ENCODE measurements around the gene C10orf67. TPM values are rescaled to one million over a fixed set of nuclear protein-coding genes. Genes with fewer than 3 reads are reported as not detected.

The C10orf67 gene
- total and polyA plus RNA-seq, 3 experiments from 2014 or later = 0.26 TPM; not detected in 2

DNA sequence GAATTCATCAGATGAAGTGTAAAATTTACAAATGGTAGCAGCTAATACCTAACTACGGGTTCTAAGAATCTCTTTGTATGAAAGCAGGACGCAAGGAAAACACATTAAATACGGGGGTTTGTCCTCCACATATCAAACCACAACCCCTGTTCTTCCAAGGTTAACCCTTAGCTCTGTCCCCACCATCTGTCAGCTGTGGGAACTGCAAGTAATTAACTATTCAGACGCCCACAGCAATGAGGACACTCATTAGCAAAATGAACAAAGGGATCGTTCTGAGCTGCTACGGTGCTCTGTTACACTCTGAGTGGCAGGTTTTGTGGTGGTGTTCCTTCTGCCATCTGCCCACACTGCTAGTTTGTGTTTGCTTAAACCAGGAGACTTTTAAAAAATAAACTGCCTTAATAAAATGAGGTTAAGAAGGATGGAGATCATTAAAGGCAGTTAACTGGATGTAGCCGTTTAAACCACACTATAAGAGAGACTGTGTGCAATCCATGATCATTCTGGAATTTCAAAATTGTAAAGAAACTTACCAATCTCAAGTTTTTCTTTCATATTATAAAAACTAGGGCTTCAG, 51.4 kb downstream of the C10orf67 start:
- ChIA-PET POLR2A (no interaction called here), CTCF (no interaction called here)
- Histone ChIP-seq H3K4me1 (ENCODE audit: insufficient read depth, low read length) (no peaks in the 10 kb centered on the region), H3K4me3 (ENCODE audit: low read length) (no peak overlapping the region), H3K9me3 (ENCODE audit: low read length) (no peaks in the 10 kb centered on the region), H3K36me3 (ENCODE audit: insufficient read depth, low read length) (no peaks in the 10 kb centered on the region), H3K27ac (ENCODE audit: low read depth, low read length) (no peak overlapping the region), H3K27me3 (ENCODE audit: insufficient read depth, low read length, poor library complexity, severe bottlenecking) (no peaks in the 10 kb centered on the region)
- peak in 1 of 5 donors; percentile 9 for DNase-seq
- H3K4me1 Mint-ChIP-seq = no peaks in the 10 kb centered on the region
- no peaks in the 10 kb centered on the region for H3K9me3 Mint-ChIP-seq
- H3K36me3 Mint-ChIP-seq = no peaks in the 10 kb centered on the region
- no peak overlapping the region for H3K27ac Mint-ChIP-seq
- no peak overlapping the region for H3K4me3 Mint-ChIP-seq
- H3K27me3 Mint-ChIP-seq = peaks cover 22 to 29% of the 10 kb centered on the region in 2 donors

DNA sequence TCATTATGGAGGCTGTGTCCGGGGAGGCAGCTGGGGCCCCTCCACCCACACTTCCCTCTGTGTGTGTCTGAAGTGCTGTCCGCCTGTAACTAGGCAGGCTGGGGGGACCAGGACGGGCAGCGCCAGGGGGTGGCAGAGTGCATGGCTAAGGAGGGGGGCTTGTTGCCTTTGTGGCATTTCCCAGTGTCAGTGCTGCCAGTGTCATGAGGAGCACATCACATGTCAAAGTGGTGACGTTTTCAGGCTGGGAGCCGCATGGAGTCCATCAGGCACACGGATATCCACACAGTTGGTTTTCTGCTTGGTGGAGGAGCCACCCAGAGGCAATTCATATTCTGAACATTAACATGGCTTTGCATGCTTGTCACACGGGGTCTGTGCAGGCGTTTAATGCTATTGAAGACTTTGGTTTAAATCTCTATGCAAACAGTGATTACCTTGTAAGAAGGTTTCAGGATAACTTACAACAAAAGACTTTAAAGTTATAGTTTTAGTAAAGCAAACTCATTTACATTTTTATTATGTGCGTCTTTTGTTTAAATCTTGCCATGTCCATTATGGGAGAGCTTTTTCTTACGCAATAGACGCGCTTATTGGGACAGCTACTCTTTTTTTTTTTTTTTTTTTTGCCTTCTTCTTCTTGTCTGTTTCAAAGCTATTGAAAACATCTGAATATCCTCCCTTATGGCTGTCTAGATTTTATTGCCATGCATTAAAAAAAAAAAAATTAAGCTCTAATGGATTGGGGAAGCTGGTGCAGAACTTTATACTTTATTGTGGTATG, 52.9 kb downstream of the C10orf67 start:
- CTCF ChIA-PET = interaction anchor here (1.2 kb wide), 1 partner anchor 23 kb away, joined by 4 read pairs; no protein-coding TSS in a partner anchor
- no peaks in the 10 kb centered on the region for H3K27me3 ChIP-seq (ENCODE audit: insufficient read depth, low read length, poor library complexity, severe bottlenecking)
- H3K27ac ChIP-seq (ENCODE audit: low read depth, low read length) = no peak overlapping the region
- H3K27ac Mint-ChIP-seq = peak overlapping the region in 1 of 8 donors; percentile 92
- H3K27me3 Mint-ChIP-seq = peaks cover 25 to 29% of the 10 kb centered on the region in 2 donors
- H3K36me3 ChIP-seq (ENCODE audit: insufficient read depth, low read length) = no peaks in the 10 kb centered on the region
- H3K9me3 ChIP-seq (ENCODE audit: low read length) = no peaks in the 10 kb centered on the region
- POLR2A ChIA-PET = no interaction called here
- H3K4me1 Mint-ChIP-seq = no peaks in the 10 kb centered on the region
- H3K4me3 Mint-ChIP-seq = no peak overlapping the region
- no peak for DNase-seq
- H3K4me3 ChIP-seq (ENCODE audit: low read length) = no peak overlapping the region
- no peaks in the 10 kb centered on the region for H3K36me3 Mint-ChIP-seq
- H3K4me1 ChIP-seq (ENCODE audit: insufficient read depth, low read length) = no peaks in the 10 kb centered on the region
- H3K9me3 Mint-ChIP-seq = no peaks in the 10 kb centered on the region

DNA sequence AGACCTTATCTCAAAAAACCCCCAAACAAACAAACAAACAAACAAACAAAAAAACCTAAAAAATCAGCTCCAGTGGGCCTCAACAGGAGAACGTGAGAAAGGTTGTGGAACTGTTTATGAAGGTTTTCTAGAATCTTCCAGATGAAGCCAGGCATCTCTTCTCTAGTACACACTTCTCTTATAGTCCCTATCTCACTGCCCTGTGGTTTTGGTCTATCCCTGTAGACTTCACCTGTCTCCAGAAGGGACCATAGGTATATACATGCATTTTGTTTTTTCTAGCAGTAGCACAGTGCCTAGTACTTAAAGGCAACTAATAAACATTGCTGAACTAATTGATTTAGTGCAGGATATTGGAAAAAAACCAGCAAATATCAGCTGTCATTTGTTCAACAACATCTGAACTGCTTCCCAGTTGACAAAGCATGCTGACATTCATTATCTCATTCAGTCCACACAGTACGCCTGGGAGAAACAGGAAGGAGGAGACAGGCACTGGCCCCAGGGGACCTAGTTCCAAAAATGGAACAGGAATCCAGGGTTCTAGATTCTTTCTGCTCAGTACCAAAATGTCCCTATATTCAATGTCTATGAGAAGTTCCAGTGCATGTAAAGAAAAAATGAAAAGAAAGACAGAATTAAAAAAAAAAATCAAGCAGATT, 59.8 kb downstream of the C10orf67 start:
- no peaks in the 10 kb centered on the region for H3K27me3 ChIP-seq (ENCODE audit: insufficient read depth, low read length, poor library complexity, severe bottlenecking)
- H3K4me3 Mint-ChIP-seq = no peak overlapping the region
- H3K36me3 ChIP-seq (ENCODE audit: insufficient read depth, low read length) = no peaks in the 10 kb centered on the region
- H3K4me1 ChIP-seq (ENCODE audit: insufficient read depth, low read length) = no peaks in the 10 kb centered on the region
- no peak for DNase-seq
- no peaks in the 10 kb centered on the region for H3K36me3 Mint-ChIP-seq
- H3K27ac ChIP-seq (ENCODE audit: low read depth, low read length) = no peak overlapping the region
- no peak overlapping the region for H3K27ac Mint-ChIP-seq
- no peaks in the 10 kb centered on the region for H3K4me1 Mint-ChIP-seq
- CTCF ChIA-PET = no interaction called here
- no peaks in the 10 kb centered on the region for H3K9me3 Mint-ChIP-seq
- no peaks in the 10 kb centered on the region for H3K9me3 ChIP-seq (ENCODE audit: low read length)
- H3K27me3 Mint-ChIP-seq = peaks cover 11 to 22% of the 10 kb centered on the region in 2 donors
- POLR2A ChIA-PET = no interaction called here
- H3K4me3 ChIP-seq (ENCODE audit: low read length) = no peak overlapping the region

DNA sequence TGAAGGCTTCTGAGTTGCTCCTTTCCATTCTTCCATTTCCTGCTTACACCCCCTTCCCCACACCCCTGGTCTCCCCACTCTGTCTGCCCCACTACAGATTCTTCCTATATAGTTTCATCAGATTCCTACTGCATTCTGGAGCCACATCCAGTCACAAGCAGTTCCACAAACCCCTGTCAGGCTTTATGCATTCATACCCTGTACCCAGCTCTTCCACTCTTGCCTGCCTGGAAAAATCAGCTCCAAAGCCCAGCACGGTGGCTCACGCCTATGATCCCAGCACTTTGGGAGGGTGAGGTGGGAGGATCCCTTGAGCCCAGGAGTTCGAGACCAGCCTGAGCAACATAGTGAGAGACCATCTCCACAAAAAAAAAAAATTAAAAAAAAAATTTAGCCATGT, 60.4 kb downstream of the C10orf67 start:
- Mint-ChIP-seq H3K4me3 (no peak overlapping the region), H3K27ac (no peak overlapping the region), H3K9me3 (no peaks in the 10 kb centered on the region), H3K27me3 (peaks cover 10 to 26% of the 10 kb centered on the region in 2 donors), H3K4me1 (no peaks in the 10 kb centered on the region), H3K36me3 (no peaks in the 10 kb centered on the region)
- H3K36me3 ChIP-seq (ENCODE audit: insufficient read depth, low read length) = no peaks in the 10 kb centered on the region
- H3K4me3 ChIP-seq (ENCODE audit: low read length) = no peak overlapping the region
- no peak overlapping the region for H3K27ac ChIP-seq (ENCODE audit: low read depth, low read length)
- H3K4me1 ChIP-seq (ENCODE audit: insufficient read depth, low read length) = no peaks in the 10 kb centered on the region
- no peaks in the 10 kb centered on the region for H3K9me3 ChIP-seq (ENCODE audit: low read length)
- ChIA-PET POLR2A (no interaction called here), CTCF (no interaction called here)
- no peaks in the 10 kb centered on the region for H3K27me3 ChIP-seq (ENCODE audit: insufficient read depth, low read length, poor library complexity, severe bottlenecking)
- no peak for DNase-seq

DNA sequence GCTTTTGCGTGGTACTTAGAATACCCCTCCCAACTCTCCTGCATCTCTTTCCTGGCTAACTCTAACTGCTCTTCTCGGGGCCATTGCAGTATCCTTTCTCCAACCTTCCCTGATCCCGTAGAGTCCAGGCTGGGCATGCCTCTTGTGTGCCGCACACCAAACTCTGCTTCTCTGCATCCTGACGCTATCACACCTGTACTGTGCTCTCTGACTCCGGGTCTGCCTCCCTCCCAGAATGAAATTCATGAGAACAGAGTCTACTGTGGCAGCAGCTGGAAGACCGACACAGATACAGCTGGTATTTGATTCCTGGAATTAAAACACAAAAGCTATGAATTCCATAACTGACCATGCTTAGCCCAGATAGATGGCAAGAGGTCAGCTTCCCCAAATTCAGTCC, 60.9 kb downstream of the C10orf67 start:
- Histone ChIP-seq H3K4me3 (ENCODE audit: low read length) (no peak overlapping the region), H3K4me1 (ENCODE audit: insufficient read depth, low read length) (no peaks in the 10 kb centered on the region), H3K27me3 (ENCODE audit: insufficient read depth, low read length, poor library complexity, severe bottlenecking) (no peaks in the 10 kb centered on the region), H3K9me3 (ENCODE audit: low read length) (no peaks in the 10 kb centered on the region), H3K27ac (ENCODE audit: low read depth, low read length) (no peak overlapping the region), H3K36me3 (ENCODE audit: insufficient read depth, low read length) (no peaks in the 10 kb centered on the region)
- CTCF ChIA-PET = no interaction called here
- Mint-ChIP-seq H3K4me1 (no peaks in the 10 kb centered on the region), H3K27ac (no peak overlapping the region), H3K36me3 (no peaks in the 10 kb centered on the region), H3K9me3 (no peaks in the 10 kb centered on the region), H3K4me3 (peak overlapping the region in 1 of 7 donors; percentile 3), H3K27me3 (peaks cover 10 to 26% of the 10 kb centered on the region in 2 donors)
- no peak for DNase-seq
- POLR2A ChIA-PET = no interaction called here

DNA sequence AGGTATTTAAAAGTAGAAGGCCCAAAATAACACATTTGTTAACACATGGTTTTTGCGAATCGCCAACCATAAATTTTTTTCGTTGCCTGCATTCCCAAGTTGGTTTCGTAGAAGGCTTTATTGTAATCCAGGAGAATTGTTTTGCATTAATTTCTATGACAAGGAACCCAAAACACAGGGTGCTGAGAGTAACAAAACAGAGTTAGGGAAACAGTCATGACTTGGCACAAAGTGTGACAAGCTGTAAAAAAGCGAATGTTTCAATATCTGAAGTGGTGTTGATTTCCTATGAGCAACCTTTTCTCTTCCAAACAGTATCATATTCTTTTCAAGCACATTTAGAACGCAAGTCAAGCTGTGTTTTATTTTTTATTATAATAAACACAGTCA, 63.6 kb downstream of the C10orf67 start:
- H3K4me3 ChIP-seq (ENCODE audit: low read length) = no peak overlapping the region
- H3K36me3 ChIP-seq (ENCODE audit: insufficient read depth, low read length) = no peaks in the 10 kb centered on the region
- no peaks in the 10 kb centered on the region for H3K9me3 ChIP-seq (ENCODE audit: low read length)
- ChIA-PET POLR2A (no interaction called here), CTCF (no interaction called here)
- Mint-ChIP-seq H3K27ac (no peak overlapping the region), H3K9me3 (peaks cover 0 to 2% (median 0%) of the 10 kb centered on the region in 5 donors), H3K4me3 (no peak overlapping the region), H3K36me3 (no peaks in the 10 kb centered on the region), H3K27me3 (peaks cover 6 to 40% of the 10 kb centered on the region in 2 donors), H3K4me1 (no peaks in the 10 kb centered on the region)
- no peak for DNase-seq
- no peaks in the 10 kb centered on the region for H3K4me1 ChIP-seq (ENCODE audit: insufficient read depth, low read length)
- no peaks in the 10 kb centered on the region for H3K27me3 ChIP-seq (ENCODE audit: insufficient read depth, low read length, poor library complexity, severe bottlenecking)
- H3K27ac ChIP-seq (ENCODE audit: low read depth, low read length) = no peak overlapping the region

DNA sequence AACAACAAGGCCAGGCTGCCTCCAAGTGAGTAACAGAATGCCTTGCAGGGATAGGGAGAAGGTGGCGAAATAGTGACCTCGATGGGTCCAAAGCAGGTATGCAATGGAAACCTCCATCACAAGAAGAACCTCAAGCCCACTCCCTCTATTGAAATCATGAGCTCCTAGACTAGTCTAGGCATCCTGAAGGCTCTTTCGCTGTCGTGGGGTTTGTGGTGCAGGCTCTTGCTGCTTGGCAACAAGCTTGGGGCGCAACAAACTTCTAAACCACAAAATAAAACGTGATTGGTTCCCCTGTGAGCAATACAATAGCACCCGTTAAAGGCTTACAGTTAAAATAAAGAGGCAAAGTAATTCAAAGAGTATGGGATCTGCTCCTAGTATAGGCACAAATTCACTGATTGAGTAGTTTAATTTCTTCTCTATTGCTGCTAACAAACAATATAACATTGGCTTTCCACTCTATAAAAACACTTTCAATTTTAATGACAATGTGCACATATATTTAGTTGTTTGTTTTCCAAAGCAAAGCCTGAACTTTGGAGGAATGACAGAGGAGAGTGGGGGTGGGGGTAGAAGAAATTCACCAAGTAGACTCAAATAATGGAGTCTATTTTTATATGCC, 64.1 kb downstream of the C10orf67 start:
- Histone ChIP-seq H3K4me3 (ENCODE audit: low read length) (no peak overlapping the region), H3K27me3 (ENCODE audit: insufficient read depth, low read length, poor library complexity, severe bottlenecking) (no peaks in the 10 kb centered on the region), H3K36me3 (ENCODE audit: insufficient read depth, low read length) (no peaks in the 10 kb centered on the region), H3K27ac (ENCODE audit: low read depth, low read length) (no peak overlapping the region), H3K9me3 (ENCODE audit: low read length) (no peaks in the 10 kb centered on the region), H3K4me1 (ENCODE audit: insufficient read depth, low read length) (no peaks in the 10 kb centered on the region)
- H3K4me3 Mint-ChIP-seq = no peak overlapping the region
- peaks cover 5 to 37% of the 10 kb centered on the region in 2 donors for H3K27me3 Mint-ChIP-seq
- H3K36me3 Mint-ChIP-seq = no peaks in the 10 kb centered on the region
- no peaks in the 10 kb centered on the region for H3K4me1 Mint-ChIP-seq
- no peak for DNase-seq
- POLR2A ChIA-PET = no interaction called here
- no peak overlapping the region for H3K27ac Mint-ChIP-seq
- CTCF ChIA-PET = no interaction called here
- peaks cover 0 to 5% (median 2%) of the 10 kb centered on the region in 5 donors for H3K9me3 Mint-ChIP-seq

DNA sequence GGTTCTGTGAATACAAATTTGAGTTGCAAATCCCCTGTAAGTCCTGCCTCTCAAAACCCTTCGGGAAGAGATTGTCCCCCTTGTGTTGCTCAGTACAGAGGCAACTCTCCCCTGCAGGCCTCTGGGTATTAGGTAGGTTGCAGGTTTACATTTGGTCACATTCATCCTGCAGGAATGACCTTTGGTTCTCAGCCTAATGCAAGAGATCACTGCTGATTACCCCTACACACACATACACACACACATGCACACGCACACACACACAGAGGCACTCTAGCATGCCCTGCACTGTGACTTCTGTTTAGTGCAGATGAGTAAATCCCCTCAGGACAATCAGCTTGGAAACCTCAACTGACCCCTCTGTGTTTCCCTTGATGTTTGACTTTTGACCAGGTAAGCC, 69.2 kb downstream of the C10orf67 start:
- Mint-ChIP-seq H3K36me3 (no peaks in the 10 kb centered on the region), H3K27me3 (peaks cover 3 to 18% of the 10 kb centered on the region in 2 donors), H3K9me3 (peaks cover 8 to 25% (median 12%) of the 10 kb centered on the region in 5 donors), H3K27ac (no peak overlapping the region), H3K4me1 (no peaks in the 10 kb centered on the region), H3K4me3 (no peak overlapping the region)
- POLR2A ChIA-PET = no interaction called here
- no peak overlapping the region for H3K4me3 ChIP-seq (ENCODE audit: low read length)
- H3K27ac ChIP-seq (ENCODE audit: low read depth, low read length) = no peak overlapping the region
- H3K36me3 ChIP-seq (ENCODE audit: insufficient read depth, low read length) = no peaks in the 10 kb centered on the region
- CTCF ChIA-PET = no interaction called here
- no peaks in the 10 kb centered on the region for H3K27me3 ChIP-seq (ENCODE audit: insufficient read depth, low read length, poor library complexity, severe bottlenecking)
- no peak for DNase-seq
- H3K4me1 ChIP-seq (ENCODE audit: insufficient read depth, low read length) = no peaks in the 10 kb centered on the region
- H3K9me3 ChIP-seq (ENCODE audit: low read length) = no peaks in the 10 kb centered on the region

All from CD8-positive, alpha-beta memory T cell (primary cell).